KMS-11 (cell line): ENCODE measurements around the gene TRAPPC3L.

Source experiments
- H2AFZ ChIP-seq: fragments of 200-600 bp; sonication (generic); 2 replicates; pipeline ENCODE4 v1.6.1; 2016; ENCODE audit warnings: antibody characterized with exemption, mixed run types, low read depth
- H3K27ac ChIP-seq: fragments of 200-600 bp; sonication (generic); 2 replicates; pipeline ENCODE4 v1.6.1; 2016; ENCODE audit warnings: mild to moderate bottlenecking, mixed run types
- H3K27me3 ChIP-seq: fragments of 200-600 bp; sonication (generic); 2 replicates; pipeline ENCODE4 v1.6.1; 2017; ENCODE audit warnings: mild to moderate bottlenecking, low read depth, mixed run types, moderate library complexity; ENCODE audit not compliant: insufficient read depth
- H3K36me3 ChIP-seq: fragments of 200-600 bp; sonication (generic); 2 replicates; pipeline ENCODE4 v1.6.1; 2017; ENCODE audit warnings: mild to moderate bottlenecking, mixed run types; ENCODE audit not compliant: insufficient read depth
- H3K4me1 ChIP-seq: fragments of 200-600 bp; sonication (generic); 2 replicates; pipeline ENCODE4 v1.6.1; 2016; ENCODE audit warnings: mild to moderate bottlenecking, low read depth, mixed run types; ENCODE audit not compliant: poor library complexity, severe bottlenecking
- H3K4me2 ChIP-seq: fragments of 200-600 bp; sonication (generic); 2 replicates; pipeline ENCODE4 v1.7.0; 2016; ENCODE audit warnings: mild to moderate bottlenecking, mixed run types
- H3K4me3 ChIP-seq: fragments of 200-600 bp; sonication (generic); IDR thresholded peaks from 2 replicates; pipeline ENCODE4 v1.6.1; 2017; ENCODE audit warnings: low read depth, low read length, mixed read lengths; ENCODE audit not compliant: insufficient read depth
- H3K79me2 ChIP-seq: fragments of 200-600 bp; sonication (generic); 2 replicates; pipeline ENCODE4 v1.6.1; 2016; ENCODE audit warnings: low read depth, mixed run types; ENCODE audit not compliant: insufficient read depth
- H3K9ac ChIP-seq: fragments of 200-600 bp; sonication (generic); 2 replicates; pipeline ENCODE4 v1.6.1; 2016; ENCODE audit warnings: mild to moderate bottlenecking, mixed run types
- H4K20me1 ChIP-seq: fragments of 200-600 bp; sonication (generic); 2 replicates; pipeline ENCODE4 v1.6.1; 2016; ENCODE audit warnings: mild to moderate bottlenecking, mixed run types; ENCODE audit not compliant: insufficient read depth
- TF ChIP-seq, protein P1 (sequence below): fragments of 200-600 bp; sonication (generic); conservative IDR thresholded peaks from 2 replicates; pipeline ENCODE4 v1.6.1; 2017; ENCODE audit warnings: low read depth, mild to moderate bottlenecking, antibody characterized with exemption, low read length, moderate library complexity, mixed read lengths

Gene TRAPPC3L

DNA sequence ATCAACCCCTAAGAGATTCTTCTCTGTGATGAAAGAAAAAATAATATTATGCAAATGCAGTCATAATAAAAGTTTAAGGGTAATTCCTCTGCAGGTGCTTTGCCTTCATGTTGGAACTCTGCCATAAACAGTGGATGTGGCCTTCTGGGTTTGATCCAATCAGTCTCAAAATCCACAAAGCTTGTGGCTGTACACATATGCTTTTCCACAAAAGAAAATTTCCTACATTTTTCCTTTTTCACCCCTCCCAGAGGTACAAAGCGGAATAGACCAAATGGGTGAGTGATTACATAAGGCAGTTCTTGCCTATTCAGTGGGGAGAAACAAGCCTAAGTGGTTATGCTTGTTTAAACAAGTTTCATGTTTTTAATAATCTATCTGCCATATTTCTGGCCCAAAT lies 17.4 kb downstream of the TRAPPC3L start:
- Histone ChIP-seq H3K4me3 (no peak overlapping the region), H3K9ac (no peak overlapping the region), H3K27ac (no peak overlapping the region), H3K36me3 (no peaks in the 10 kb centered on the region), H2AFZ (no peak overlapping the region), H3K4me2 (no peak overlapping the region), H3K79me2 (no peaks in the 10 kb centered on the region), H4K20me1 (no peaks in the 10 kb centered on the region), H3K4me1 (no peaks in the 10 kb centered on the region), H3K27me3 (no peaks in the 10 kb centered on the region)
- TF ChIP-seq, protein P1, sequence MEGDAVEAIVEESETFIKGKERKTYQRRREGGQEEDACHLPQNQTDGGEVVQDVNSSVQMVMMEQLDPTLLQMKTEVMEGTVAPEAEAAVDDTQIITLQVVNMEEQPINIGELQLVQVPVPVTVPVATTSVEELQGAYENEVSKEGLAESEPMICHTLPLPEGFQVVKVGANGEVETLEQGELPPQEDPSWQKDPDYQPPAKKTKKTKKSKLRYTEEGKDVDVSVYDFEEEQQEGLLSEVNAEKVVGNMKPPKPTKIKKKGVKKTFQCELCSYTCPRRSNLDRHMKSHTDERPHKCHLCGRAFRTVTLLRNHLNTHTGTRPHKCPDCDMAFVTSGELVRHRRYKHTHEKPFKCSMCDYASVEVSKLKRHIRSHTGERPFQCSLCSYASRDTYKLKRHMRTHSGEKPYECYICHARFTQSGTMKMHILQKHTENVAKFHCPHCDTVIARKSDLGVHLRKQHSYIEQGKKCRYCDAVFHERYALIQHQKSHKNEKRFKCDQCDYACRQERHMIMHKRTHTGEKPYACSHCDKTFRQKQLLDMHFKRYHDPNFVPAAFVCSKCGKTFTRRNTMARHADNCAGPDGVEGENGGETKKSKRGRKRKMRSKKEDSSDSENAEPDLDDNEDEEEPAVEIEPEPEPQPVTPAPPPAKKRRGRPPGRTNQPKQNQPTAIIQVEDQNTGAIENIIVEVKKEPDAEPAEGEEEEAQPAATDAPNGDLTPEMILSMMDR, result no peak

DNA sequence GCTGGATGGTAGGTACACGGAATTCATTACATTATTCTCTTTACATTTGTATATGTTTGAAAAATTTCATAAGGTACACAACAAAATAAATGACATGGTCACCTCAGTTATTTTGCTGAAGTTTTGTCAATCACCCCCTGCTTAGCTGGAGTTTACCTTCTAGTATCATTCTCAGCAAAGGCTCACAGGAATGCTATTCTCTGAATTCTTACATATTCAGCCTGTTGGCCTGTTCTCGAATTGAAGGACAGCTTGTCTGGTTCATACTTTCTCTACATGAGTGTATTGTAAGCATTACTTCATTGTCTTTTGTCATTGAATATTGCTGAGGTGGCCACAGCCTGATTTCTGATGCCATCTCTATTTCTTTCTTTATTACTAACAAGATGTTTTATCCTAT lies 21.2 kb downstream of the TRAPPC3L start:
- no peaks in the 10 kb centered on the region for H4K20me1 ChIP-seq
- no peak overlapping the region for H3K4me3 ChIP-seq
- H3K36me3 ChIP-seq, result no peaks in the 10 kb centered on the region
- H3K9ac ChIP-seq, result no peak overlapping the region
- H2AFZ ChIP-seq, result no peak overlapping the region
- TF ChIP-seq, protein P1, result no peak
- H3K4me2 ChIP-seq, result no peak overlapping the region
- no peaks in the 10 kb centered on the region for H3K79me2 ChIP-seq
- H3K4me1 ChIP-seq, result no peaks in the 10 kb centered on the region
- no peaks in the 10 kb centered on the region for H3K27me3 ChIP-seq
- no peak overlapping the region for H3K27ac ChIP-seq

DNA sequence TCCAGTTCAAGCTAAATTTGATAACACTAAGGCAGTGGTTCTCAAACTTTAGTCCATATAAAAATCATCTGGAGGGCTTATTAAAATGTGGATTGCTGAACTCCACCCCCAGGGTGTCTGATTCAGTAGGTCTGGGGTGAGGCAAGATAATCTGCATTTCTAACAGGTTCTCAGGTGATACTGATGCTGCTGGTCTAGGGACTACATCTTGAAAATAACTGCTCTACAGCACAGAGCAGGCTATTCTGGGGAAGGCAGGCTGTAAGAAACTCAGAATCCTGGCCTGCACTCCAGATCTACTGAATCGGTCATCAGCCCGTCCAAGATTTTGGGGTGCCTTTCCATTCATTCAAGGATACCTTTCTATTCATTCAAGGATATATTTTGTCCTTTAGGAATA lies 22.6 kb downstream of the TRAPPC3L start:
- H3K27me3 ChIP-seq, result no peaks in the 10 kb centered on the region

DNA sequence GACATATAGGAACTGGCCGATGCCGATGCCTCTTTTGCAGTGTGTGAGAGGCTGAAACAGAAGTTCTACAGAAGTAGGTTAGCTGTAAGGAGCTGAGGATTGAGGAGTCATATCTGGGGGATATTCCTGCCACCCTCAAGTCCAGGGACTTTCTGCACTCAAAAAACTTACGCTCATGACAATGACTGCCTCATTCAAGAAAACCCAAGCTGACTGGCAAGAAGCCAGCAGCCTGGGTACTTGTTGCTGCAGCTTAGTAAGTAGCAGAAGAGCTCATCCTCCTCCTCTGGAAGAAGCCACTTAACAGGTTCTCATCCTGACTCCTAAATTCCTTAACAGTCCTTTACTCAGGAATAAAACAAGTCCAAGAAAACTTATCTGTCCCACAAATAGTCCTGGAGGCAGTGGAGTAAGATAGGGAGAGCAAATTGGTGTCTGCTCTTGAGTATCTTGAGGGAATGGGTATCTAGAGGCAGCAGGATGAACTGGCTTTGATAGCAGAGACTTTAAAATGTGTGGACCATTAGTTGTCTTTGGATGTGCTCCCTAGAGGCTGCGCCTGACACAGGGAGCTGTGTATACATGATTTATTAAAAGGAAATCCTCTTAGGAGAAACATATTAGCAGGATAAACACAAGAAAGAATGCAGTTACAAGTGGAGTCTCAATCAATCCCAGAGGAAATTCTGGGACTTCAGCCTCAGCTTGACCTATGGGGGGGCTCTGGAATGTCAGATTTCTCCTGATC lies 26.7 kb downstream of the TRAPPC3L start:
- no peaks in the 10 kb centered on the region for H3K79me2 ChIP-seq
- no peaks in the 10 kb centered on the region for H3K36me3 ChIP-seq
- H2AFZ ChIP-seq, result no peak overlapping the region
- H3K4me3 ChIP-seq, result no peak overlapping the region
- H3K27me3 ChIP-seq, result no peaks in the 10 kb centered on the region
- no peak overlapping the region for H3K9ac ChIP-seq
- H3K4me2 ChIP-seq, result no peak overlapping the region
- TF ChIP-seq, protein P1, result no peak
- H3K4me1 ChIP-seq, result no peaks in the 10 kb centered on the region
- no peaks in the 10 kb centered on the region for H4K20me1 ChIP-seq
- no peak overlapping the region for H3K27ac ChIP-seq

More for the DNA sequence above, 22.6 kb downstream of the TRAPPC3L start:
- TF ChIP-seq, protein P1, result no peak
- H3K4me3 ChIP-seq, result no peak overlapping the region
- no peaks in the 10 kb centered on the region for H3K36me3 ChIP-seq
- H3K4me1 ChIP-seq, result no peaks in the 10 kb centered on the region
- H4K20me1 ChIP-seq, result no peaks in the 10 kb centered on the region
- no peaks in the 10 kb centered on the region for H3K79me2 ChIP-seq
- no peak overlapping the region for H3K9ac ChIP-seq
- H3K27ac ChIP-seq, result no peak overlapping the region
- no peak overlapping the region for H3K4me2 ChIP-seq
- H2AFZ ChIP-seq, result no peak overlapping the region
